ENCODE data around the gene SPAG17. TPM values are rescaled to one million over a fixed set of nuclear protein-coding genes. Genes with fewer than 3 reads are reported as not detected.

The SPAG17 gene
- total RNA-seq, 1 experiment from 2014 or later = 0.45 TPM

GRCh38 chr1:118075116-118075515 is 109.9 kb downstream of the SPAG17 start:
- no peak for DNase-seq (ENCODE audit: low spot score)

- DNase-seq (ENCODE audit: low spot score) = no peak
Observed at GRCh38 chr1:118073648-118074435, 111.2 kb downstream of the SPAG17 start.

GRCh38 chr1:118049981-118050380 is 135.0 kb downstream of the SPAG17 start:
- no peak for DNase-seq (ENCODE audit: low spot score)

- DNase-seq (ENCODE audit: low spot score) = no peak
Observed at GRCh38 chr1:118047650-118048224, 137.3 kb downstream of the SPAG17 start.

- no peak for DNase-seq (ENCODE audit: low spot score)
Observed at GRCh38 chr1:118047006-118047649, 137.9 kb downstream of the SPAG17 start.

- no peak for DNase-seq (ENCODE audit: low spot score)
Observed at GRCh38 chr1:118043624-118044023, 141.4 kb downstream of the SPAG17 start.

- no peak for DNase-seq (ENCODE audit: low spot score)
Observed at GRCh38 chr1:118042501-118042900, 142.5 kb downstream of the SPAG17 start.

GRCh38 chr1:118039170-118039569 is 145.9 kb downstream of the SPAG17 start:
- DNase-seq (ENCODE audit: low spot score) = no peak

GRCh38 chr1:118032883-118033282 is 152.1 kb downstream of the SPAG17 start:
- DNase-seq (ENCODE audit: low spot score) = no peak

GRCh38 chr1:118028267-118028666 is 156.8 kb downstream of the SPAG17 start:
- DNase-seq (ENCODE audit: low spot score) = no peak

GRCh38 chr1:118023199-118023598 is 161.8 kb downstream of the SPAG17 start:
- DNase-seq (ENCODE audit: low spot score) = no peak

- no peak for DNase-seq (ENCODE audit: low spot score)
Observed at GRCh38 chr1:118021668-118022067, 163.4 kb downstream of the SPAG17 start.

- no peak for DNase-seq (ENCODE audit: low spot score)
Observed at GRCh38 chr1:118018060-118018459, 167.0 kb downstream of the SPAG17 start.

GRCh38 chr1:118013938-118014337 is 171.1 kb downstream of the SPAG17 start:
- no peak for DNase-seq (ENCODE audit: low spot score)

- DNase-seq (ENCODE audit: low spot score) = no peak
Observed at GRCh38 chr1:118013336-118013735, 171.7 kb downstream of the SPAG17 start.

GRCh38 chr1:118012515-118013124 is 172.4 kb downstream of the SPAG17 start:
- no peak for DNase-seq (ENCODE audit: low spot score)

GRCh38 chr1:118008011-118008410 is 177.0 kb downstream of the SPAG17 start:
- no peak for DNase-seq (ENCODE audit: low spot score)

- DNase-seq (ENCODE audit: low spot score) = no peak
Observed at GRCh38 chr1:118007391-118007790, 177.6 kb downstream of the SPAG17 start.

GRCh38 chr1:118004312-118004711 is 180.7 kb downstream of the SPAG17 start:
- DNase-seq (ENCODE audit: low spot score) = no peak

- no peak for DNase-seq (ENCODE audit: low spot score)
Observed at GRCh38 chr1:117985973-117986372, 199.1 kb downstream of the SPAG17 start.

- no peak for DNase-seq (ENCODE audit: low spot score)
Observed at GRCh38 chr1:117985239-117985638, 199.8 kb downstream of the SPAG17 start.

- DNase-seq (ENCODE audit: low spot score) = no peak
Observed at GRCh38 chr1:117981455-117982192, 203.4 kb downstream of the SPAG17 start.
